Astrocyte of the spinal cord (primary cell): ENCODE data around the gene KCNT1.

Experiments
- DNase-seq: peaks from one replicate; pipeline ENCODE4 v3.0.0; 2011; ENCODE audit warnings: low read depth, low spot score
- H3K4me3 ChIP-seq: 2 replicates; pipeline ENCODE4 v1.5.1; 2011; ENCODE audit warnings: low read depth, mild to moderate bottlenecking, low read length, moderate library complexity
- CTCF ChIP-seq: IDR thresholded peaks from 2 replicates; pipeline ENCODE4 v1.5.1; 2012; ENCODE audit warnings: low read depth, mild to moderate bottlenecking, low read length, inconsistent platforms
- in situ Hi-C: cut with HindIII; loops from 2 replicates; pipeline ENCODE4 v1.10.0; 2017; ENCODE audit warnings: low sequenced_read_pairs

KCNT1 gene

DNA sequence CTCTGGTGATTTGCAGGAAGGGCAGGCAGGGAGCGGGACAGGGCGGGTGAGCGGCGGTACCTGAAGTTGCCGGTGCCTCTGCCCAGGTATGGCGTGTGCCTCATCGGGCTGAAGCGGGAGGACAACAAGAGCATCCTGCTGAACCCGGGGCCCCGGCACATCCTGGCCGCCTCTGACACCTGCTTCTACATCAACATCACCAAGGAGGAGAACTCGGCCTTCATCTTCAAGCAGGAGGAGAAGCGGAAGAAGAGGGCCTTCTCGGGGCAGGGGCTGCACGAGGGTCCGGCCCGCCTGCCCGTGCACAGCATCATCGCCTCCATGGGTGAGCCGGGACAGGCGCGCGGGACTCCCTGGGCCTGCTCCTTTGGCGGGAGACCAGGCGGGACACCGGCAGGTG is 68.8 kb downstream of the KCNT1 start:
- TF ChIP-seq CTCF = no peak
- DNase-seq = no peak
- in situ Hi-C loops = no loop called here
- no peak overlapping the region for H3K4me3 ChIP-seq

- no peak for DNase-seq
- no peak overlapping the region for H3K4me3 ChIP-seq
- TF ChIP-seq CTCF = no peak
- in situ Hi-C loops = no loop called here
Observed at GRCh38 chr9:135771401-135772051, 69.5 kb downstream of the KCNT1 start.

- in situ Hi-C loops = no loop called here
- H3K4me3 ChIP-seq = no peak overlapping the region
- no peak for DNase-seq
- no peak for TF ChIP-seq CTCF
Observed at GRCh38 chr9:135772056-135772646, 70.2 kb downstream of the KCNT1 start.

DNA sequence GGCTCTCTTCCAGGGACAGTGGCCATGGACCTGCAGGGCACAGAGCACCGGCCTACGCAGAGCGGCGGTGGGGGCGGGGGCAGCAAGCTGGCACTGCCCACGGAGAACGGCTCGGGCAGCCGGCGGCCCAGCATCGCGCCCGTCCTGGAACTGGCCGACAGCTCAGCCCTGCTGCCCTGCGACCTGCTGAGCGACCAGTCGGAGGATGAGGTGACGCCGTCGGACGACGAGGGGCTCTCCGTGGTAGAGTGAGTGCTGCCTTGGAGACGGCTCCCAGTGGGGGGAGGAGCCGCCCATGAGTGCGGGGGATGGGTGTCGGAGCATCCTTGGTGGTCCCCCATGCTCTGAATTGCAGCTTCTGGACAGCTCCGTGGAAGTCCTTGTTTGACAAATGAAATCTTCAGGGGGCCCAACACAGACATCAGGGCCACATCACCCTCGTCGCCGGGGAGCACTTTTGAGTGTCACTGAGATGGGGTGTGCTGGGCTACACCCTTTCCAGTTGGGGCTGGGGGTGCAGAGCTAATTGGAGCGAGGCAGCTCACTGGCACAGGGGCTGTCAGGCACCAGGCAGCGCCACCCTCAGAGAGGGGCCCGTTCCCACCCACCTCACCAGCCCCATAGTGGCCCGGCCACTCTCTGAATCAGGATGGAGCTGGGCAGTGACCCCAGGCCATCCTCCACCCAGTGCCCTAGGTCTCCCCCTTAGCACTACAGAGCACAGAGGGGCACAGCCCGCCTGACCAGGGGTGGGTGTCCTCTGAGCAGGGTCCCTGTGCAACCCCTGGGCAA is 70.9 kb downstream of the KCNT1 start:
- TF ChIP-seq CTCF = no peak
- DNase-seq = no peak
- H3K4me3 ChIP-seq = no peak overlapping the region
- in situ Hi-C loops = no loop called here

- no peak for DNase-seq
- no peak overlapping the region for H3K4me3 ChIP-seq
- TF ChIP-seq CTCF = no peak
- in situ Hi-C loops = no loop called here
Observed at GRCh38 chr9:135773530-135774238, 71.7 kb downstream of the KCNT1 start.

DNA sequence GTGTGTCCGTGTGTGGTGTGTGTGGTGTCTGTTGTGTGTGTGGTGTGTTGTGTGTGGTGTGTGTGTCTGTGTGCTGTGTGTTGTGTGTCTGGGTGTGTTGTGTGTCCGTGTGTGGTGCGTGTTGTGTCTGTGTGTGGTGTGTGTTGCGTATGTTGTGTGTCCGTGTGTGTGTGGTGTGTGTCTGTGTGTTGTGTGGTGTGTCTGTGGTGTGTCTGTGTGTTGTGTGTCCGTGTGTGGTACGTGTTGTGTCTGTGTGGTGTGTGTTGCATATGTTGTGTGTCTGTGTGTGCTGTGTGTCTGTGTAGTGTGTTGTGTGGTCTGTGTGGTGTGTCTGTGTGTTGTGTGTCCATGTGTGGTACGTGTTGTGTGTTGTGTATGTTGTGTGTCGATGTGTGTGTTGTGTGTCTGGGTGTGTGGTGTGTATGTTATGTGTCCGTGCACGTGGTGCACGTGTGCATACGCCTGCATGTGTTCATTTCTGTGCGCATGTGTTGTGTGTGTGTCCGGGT is 72.3 kb downstream of the KCNT1 start:
- TF ChIP-seq CTCF = no peak
- in situ Hi-C loops = no loop called here
- no peak overlapping the region for H3K4me3 ChIP-seq
- DNase-seq = no peak
